HepG2 (cell line): ENCODE measurements around the gene KXD1. TPM values are rescaled to one million over a fixed set of nuclear protein-coding genes. Genes with fewer than 3 reads are reported as not detected.

Experiments used
- ATRX ChIP-seq: sonication (generic); formaldehyde crosslinking; IDR thresholded peaks from 2 replicates; pipeline ENCODE4 v1.4.0; 2020; ENCODE audit warnings: missing genetic modification reagents, borderline replicate concordance
- GLI4 ChIP-seq: sonication (generic); formaldehyde crosslinking; IDR thresholded peaks from 2 replicates; pipeline ENCODE4 v1.5.1; 2020; ENCODE audit warnings: missing genetic modification reagents, mild to moderate bottlenecking, moderate library complexity, borderline replicate concordance
- MAFF ChIP-seq: IDR thresholded peaks from 2 replicates; pipeline ENCODE4 v1.6.1; 2011; ENCODE audit warnings: low read depth, low read length, improper control_type of control experiment
- NONO ChIP-seq, 2 experiments: fragments of 450-650 bp in 1 of 2; sonication (generic) in 1 of 2; formaldehyde crosslinking in 1 of 2; IDR thresholded peaks in 1 of 2; conservative IDR thresholded peaks in 1 of 2; 2 replicates each; pipeline versions ENCODE4 v1.6.1 to v1.8.0; 2017 to 2022; ENCODE audit warnings: mild to moderate bottlenecking in 1 of 2, missing genetic modification reagents in 1 of 2, moderate library complexity in 1 of 2
- PRMT3 ChIP-seq: sonication (generic); formaldehyde crosslinking; IDR thresholded peaks from 2 replicates; pipeline ENCODE4 v1.8.1; 2022; ENCODE audit warnings: low read depth, mild to moderate bottlenecking, moderate library complexity, missing genetic modification reagents, borderline replicate concordance
- RAD21 ChIP-seq: fragments of 450-650 bp; formaldehyde crosslinking; IDR thresholded peaks from 2 replicates; pipeline ENCODE4 v1.5.0; 2020; ENCODE audit warnings: mild to moderate bottlenecking
- ZEB1 ChIP-seq: IDR thresholded peaks from 2 replicates; pipeline ENCODE4 v1.6.1; 2012; ENCODE audit warnings: mild to moderate bottlenecking, low read depth, inconsistent platforms; ENCODE audit not compliant: insufficient replicate concordance
- ZNF12 ChIP-seq: sonication (generic); formaldehyde crosslinking; IDR thresholded peaks from 2 replicates; pipeline ENCODE4 v1.5.0; 2020; ENCODE audit warnings: missing genetic modification reagents
- ZNF20 ChIP-seq: sonication (generic); formaldehyde crosslinking; IDR thresholded peaks from 2 replicates; pipeline ENCODE4 v1.4.0; 2020; ENCODE audit warnings: mild to moderate bottlenecking, moderate library complexity, missing genetic modification reagents
- ZNF564 ChIP-seq: sonication (generic); formaldehyde crosslinking; IDR thresholded peaks from 2 replicates; pipeline ENCODE4 v1.8.1; 2023; ENCODE audit warnings: mild to moderate bottlenecking, missing genetic modification reagents
- ZSCAN29 ChIP-seq: sonication (generic); formaldehyde crosslinking; conservative IDR thresholded peaks from 2 replicates; pipeline ENCODE4 v1.4.0; 2020; ENCODE audit warnings: mild to moderate bottlenecking, missing genetic modification reagents
- ZSCAN9 ChIP-seq: IDR thresholded peaks from 2 replicates; pipeline ENCODE4 v1.6.1; 2016; ENCODE audit warnings: borderline replicate concordance
- polyA plus RNA-seq, 8 experiments: library from polyadenylated mRNA; depleted of rRNA in 3 of 8; stranded (reverse) in 7 of 8; unstranded in 1 of 8; fragments of >200 nt; fragmentation: Illumina TruSeq in 4 of 8; extraction: Trizol in 4 of 8; gene quantifications; 2 replicates each; pipeline versions ENCODE4 v1.2.1 to v1.2.3, GENCODE V29; 2011 to 2016; ENCODE audit warnings: low read depth in 4 of 8, missing spikeins in 1 of 8, mixed read lengths in 1 of 8; ENCODE audit not compliant: insufficient read depth in 1 of 8
- total RNA-seq, 5 experiments: library from RNA; depleted of rRNA; stranded (reverse); fragments of >200 nt; fragmentation: Illumina TruSeq; extraction: Trizol; gene quantifications; 2 replicates each; pipeline ENCODE4 v1.2.3, GENCODE V29; 2016; ENCODE audit warnings: low read depth in 1 of 5
- TF ChIP-seq, protein P1 (sequence below): IDR thresholded peaks from 2 replicates; pipeline ENCODE4 v1.6.1; 2016; ENCODE audit warnings: low read depth, missing genetic modification reagents, missing compliant biosample characterization
- TF ChIP-seq, protein P2 (sequence below): sonication (generic); formaldehyde crosslinking; IDR thresholded peaks from 2 replicates; pipeline ENCODE4 v1.5.0; 2020; ENCODE audit warnings: missing genetic modification reagents
- TF ChIP-seq, protein P3 (sequence below): sonication (generic); formaldehyde crosslinking; IDR thresholded peaks from 2 replicates; pipeline ENCODE4 v1.4.0; 2020; ENCODE audit warnings: missing genetic modification reagents
- TF ChIP-seq, protein P4 (sequence below): sonication (generic); formaldehyde crosslinking; IDR thresholded peaks from 2 replicates; pipeline ENCODE4 v1.5.1; 2020; ENCODE audit warnings: missing genetic modification reagents, mild to moderate bottlenecking, borderline replicate concordance

Gene KXD1
- total and polyA plus RNA-seq, 2 of the 13 experiments (the other 11 are each of a cell fraction or from before 2014, with no cell fraction given), result 44.6 to 143 TPM

DNA sequence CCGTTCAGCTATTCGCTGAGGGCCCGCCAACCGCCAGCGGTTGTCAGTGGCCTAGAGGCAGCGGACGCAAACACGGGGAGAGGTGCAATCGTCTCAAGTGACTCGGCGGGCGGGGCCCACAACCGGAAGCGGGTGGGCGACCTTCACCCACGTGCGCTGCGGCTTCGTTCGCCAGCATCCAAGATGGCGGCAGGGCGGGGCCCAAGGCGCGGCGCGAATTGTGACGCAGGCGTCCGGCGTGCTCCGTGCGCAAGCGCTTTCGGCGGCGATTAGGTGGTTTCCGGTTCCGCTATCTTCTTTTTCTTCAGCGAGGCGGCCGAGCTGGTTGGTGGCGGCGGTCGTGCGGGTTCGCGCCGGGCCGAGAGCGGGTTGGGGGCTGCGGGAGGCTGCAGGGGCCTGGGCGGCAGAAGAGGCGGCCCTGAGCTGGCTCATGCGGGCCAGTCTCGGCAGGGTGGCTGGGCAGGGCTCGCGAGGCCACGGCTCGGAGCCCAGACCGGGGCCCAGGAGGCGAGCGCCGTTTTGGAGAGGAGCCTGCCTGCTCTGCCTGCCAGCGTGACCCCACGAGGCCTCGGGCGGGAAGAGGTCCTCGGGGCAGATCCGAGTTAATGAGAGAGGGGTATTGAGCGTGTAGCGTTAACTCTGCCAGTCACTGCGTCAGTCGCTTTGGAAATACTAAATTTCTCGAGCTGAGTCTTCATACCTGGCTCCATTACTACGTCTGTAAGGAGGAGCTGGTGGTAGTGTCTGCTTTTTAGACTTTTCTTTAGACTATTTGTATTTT is 14.1 kb downstream of the KXD1 start, which contains the start of gene UBA52 (continued):
- TF ChIP-seq, protein P1, sequence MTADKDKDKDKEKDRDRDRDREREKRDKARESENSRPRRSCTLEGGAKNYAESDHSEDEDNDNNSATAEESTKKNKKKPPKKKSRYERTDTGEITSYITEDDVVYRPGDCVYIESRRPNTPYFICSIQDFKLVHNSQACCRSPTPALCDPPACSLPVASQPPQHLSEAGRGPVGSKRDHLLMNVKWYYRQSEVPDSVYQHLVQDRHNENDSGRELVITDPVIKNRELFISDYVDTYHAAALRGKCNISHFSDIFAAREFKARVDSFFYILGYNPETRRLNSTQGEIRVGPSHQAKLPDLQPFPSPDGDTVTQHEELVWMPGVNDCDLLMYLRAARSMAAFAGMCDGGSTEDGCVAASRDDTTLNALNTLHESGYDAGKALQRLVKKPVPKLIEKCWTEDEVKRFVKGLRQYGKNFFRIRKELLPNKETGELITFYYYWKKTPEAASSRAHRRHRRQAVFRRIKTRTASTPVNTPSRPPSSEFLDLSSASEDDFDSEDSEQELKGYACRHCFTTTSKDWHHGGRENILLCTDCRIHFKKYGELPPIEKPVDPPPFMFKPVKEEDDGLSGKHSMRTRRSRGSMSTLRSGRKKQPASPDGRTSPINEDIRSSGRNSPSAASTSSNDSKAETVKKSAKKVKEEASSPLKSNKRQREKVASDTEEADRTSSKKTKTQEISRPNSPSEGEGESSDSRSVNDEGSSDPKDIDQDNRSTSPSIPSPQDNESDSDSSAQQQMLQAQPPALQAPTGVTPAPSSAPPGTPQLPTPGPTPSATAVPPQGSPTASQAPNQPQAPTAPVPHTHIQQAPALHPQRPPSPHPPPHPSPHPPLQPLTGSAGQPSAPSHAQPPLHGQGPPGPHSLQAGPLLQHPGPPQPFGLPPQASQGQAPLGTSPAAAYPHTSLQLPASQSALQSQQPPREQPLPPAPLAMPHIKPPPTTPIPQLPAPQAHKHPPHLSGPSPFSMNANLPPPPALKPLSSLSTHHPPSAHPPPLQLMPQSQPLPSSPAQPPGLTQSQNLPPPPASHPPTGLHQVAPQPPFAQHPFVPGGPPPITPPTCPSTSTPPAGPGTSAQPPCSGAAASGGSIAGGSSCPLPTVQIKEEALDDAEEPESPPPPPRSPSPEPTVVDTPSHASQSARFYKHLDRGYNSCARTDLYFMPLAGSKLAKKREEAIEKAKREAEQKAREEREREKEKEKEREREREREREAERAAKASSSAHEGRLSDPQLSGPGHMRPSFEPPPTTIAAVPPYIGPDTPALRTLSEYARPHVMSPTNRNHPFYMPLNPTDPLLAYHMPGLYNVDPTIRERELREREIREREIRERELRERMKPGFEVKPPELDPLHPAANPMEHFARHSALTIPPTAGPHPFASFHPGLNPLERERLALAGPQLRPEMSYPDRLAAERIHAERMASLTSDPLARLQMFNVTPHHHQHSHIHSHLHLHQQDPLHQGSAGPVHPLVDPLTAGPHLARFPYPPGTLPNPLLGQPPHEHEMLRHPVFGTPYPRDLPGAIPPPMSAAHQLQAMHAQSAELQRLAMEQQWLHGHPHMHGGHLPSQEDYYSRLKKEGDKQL, result 0 out of 2 replicates have a peak, but pooled peaks have one; percentile 64
- TF ChIP-seq ZEB1 (no peak), ZNF12 (CRISPR knock-in tag) (peak; percentile 46; the same call in 1 of the 2 replicates), NONO (IDR thresholded peaks at IDR 0.05) (no peak), NONO (CRISPR knock-in tag; conservative IDR thresholded peaks at IDR 0.05) (peak; percentile 99), ZSCAN29 (CRISPR knock-in tag) (peak; percentile 49; the same call in 1 of the 2 replicates), PRMT3 (CRISPR knock-in tag) (no peak), MAFF (no peak), ATRX (CRISPR knock-in tag) (no peak), ZSCAN9 (CRISPR knock-in tag) (peak; percentile 43; the same call in 1 of the 2 replicates), ZNF20 (CRISPR knock-in tag) (no peak), GLI4 (CRISPR knock-in tag) (peak; percentile 82; the same call in 1 of the 2 replicates), RAD21 (CRISPR knock-in tag) (peak; percentile 47), ZNF564 (CRISPR knock-in tag) (peak; percentile 92)
- TF ChIP-seq, protein P2, sequence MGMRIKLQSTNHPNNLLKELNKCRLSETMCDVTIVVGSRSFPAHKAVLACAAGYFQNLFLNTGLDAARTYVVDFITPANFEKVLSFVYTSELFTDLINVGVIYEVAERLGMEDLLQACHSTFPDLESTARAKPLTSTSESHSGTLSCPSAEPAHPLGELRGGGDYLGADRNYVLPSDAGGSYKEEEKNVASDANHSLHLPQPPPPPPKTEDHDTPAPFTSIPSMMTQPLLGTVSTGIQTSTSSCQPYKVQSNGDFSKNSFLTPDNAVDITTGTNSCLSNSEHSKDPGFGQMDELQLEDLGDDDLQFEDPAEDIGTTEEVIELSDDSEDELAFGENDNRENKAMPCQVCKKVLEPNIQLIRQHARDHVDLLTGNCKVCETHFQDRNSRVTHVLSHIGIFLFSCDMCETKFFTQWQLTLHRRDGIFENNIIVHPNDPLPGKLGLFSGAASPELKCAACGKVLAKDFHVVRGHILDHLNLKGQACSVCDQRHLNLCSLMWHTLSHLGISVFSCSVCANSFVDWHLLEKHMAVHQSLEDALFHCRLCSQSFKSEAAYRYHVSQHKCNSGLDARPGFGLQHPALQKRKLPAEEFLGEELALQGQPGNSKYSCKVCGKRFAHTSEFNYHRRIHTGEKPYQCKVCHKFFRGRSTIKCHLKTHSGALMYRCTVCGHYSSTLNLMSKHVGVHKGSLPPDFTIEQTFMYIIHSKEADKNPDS, result 0 out of 2 replicates have a peak, but pooled peaks have one; percentile 31
- TF ChIP-seq, protein P3, sequence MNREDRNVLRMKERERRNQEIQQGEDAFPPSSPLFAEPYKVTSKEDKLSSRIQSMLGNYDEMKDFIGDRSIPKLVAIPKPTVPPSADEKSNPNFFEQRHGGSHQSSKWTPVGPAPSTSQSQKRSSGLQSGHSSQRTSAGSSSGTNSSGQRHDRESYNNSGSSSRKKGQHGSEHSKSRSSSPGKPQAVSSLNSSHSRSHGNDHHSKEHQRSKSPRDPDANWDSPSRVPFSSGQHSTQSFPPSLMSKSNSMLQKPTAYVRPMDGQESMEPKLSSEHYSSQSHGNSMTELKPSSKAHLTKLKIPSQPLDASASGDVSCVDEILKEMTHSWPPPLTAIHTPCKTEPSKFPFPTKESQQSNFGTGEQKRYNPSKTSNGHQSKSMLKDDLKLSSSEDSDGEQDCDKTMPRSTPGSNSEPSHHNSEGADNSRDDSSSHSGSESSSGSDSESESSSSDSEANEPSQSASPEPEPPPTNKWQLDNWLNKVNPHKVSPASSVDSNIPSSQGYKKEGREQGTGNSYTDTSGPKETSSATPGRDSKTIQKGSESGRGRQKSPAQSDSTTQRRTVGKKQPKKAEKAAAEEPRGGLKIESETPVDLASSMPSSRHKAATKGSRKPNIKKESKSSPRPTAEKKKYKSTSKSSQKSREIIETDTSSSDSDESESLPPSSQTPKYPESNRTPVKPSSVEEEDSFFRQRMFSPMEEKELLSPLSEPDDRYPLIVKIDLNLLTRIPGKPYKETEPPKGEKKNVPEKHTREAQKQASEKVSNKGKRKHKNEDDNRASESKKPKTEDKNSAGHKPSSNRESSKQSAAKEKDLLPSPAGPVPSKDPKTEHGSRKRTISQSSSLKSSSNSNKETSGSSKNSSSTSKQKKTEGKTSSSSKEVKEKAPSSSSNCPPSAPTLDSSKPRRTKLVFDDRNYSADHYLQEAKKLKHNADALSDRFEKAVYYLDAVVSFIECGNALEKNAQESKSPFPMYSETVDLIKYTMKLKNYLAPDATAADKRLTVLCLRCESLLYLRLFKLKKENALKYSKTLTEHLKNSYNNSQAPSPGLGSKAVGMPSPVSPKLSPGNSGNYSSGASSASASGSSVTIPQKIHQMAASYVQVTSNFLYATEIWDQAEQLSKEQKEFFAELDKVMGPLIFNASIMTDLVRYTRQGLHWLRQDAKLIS, result no peak; the same call in 1 of the 2 replicates
- TF ChIP-seq, protein P4, sequence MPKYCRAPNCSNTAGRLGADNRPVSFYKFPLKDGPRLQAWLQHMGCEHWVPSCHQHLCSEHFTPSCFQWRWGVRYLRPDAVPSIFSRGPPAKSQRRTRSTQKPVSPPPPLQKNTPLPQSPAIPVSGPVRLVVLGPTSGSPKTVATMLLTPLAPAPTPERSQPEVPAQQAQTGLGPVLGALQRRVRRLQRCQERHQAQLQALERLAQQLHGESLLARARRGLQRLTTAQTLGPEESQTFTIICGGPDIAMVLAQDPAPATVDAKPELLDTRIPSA, result no peak
